Astrocyte of the spinal cord (primary cell): ENCODE results near the gene TEP1.

Experiments used
- DNase-seq: peaks from one replicate; pipeline ENCODE4 v3.0.0; 2011; ENCODE audit warnings: low read depth, low spot score
- H3K4me3 ChIP-seq: 2 replicates; pipeline ENCODE4 v1.5.1; 2011; ENCODE audit warnings: low read depth, mild to moderate bottlenecking, low read length, moderate library complexity
- CTCF ChIP-seq: IDR thresholded peaks from 2 replicates; pipeline ENCODE4 v1.5.1; 2012; ENCODE audit warnings: low read depth, mild to moderate bottlenecking, low read length, inconsistent platforms
- in situ Hi-C: cut with HindIII; loops from 2 replicates; pipeline ENCODE4 v1.10.0; 2017; ENCODE audit warnings: low sequenced_read_pairs

The TEP1 gene

GRCh38 chr14:20412411-20412810, 890 bp downstream of the TEP1 start:
- DNase-seq = peak; percentile 24
- peak overlapping the region; percentile 97 for H3K4me3 ChIP-seq
- in situ Hi-C loops = no loop called here
- TF ChIP-seq CTCF = no peak

GRCh38 chr14:20409226-20409625, 4.1 kb downstream of the TEP1 start:
- peak; percentile 10 for DNase-seq
- in situ Hi-C loops = no loop called here
- H3K4me3 ChIP-seq = no peak overlapping the region
- no peak for TF ChIP-seq CTCF

GRCh38 chr14:20403521-20403920, 9.8 kb downstream of the TEP1 start:
- no peak for DNase-seq
- in situ Hi-C loops = no loop called here
- no peak overlapping the region for H3K4me3 ChIP-seq
- no peak for TF ChIP-seq CTCF

- no peak for DNase-seq
- no peak overlapping the region for H3K4me3 ChIP-seq
- TF ChIP-seq CTCF = no peak
- in situ Hi-C loops = no loop called here
Observed at GRCh38 chr14:20400965-20401593, 12.2 kb downstream of the TEP1 start.

- H3K4me3 ChIP-seq = no peak overlapping the region
- in situ Hi-C loops = no loop called here
- no peak for DNase-seq
- no peak for TF ChIP-seq CTCF
Observed at GRCh38 chr14:20400589-20400964, 12.7 kb downstream of the TEP1 start.

- TF ChIP-seq CTCF = no peak
- in situ Hi-C loops = no loop called here
- DNase-seq = no peak
- H3K4me3 ChIP-seq = no peak overlapping the region
Observed at GRCh38 chr14:20397511-20397910, 15.8 kb downstream of the TEP1 start.

GRCh38 chr14:20391505-20391904, 21.8 kb downstream of the TEP1 start:
- no peak overlapping the region for H3K4me3 ChIP-seq
- in situ Hi-C loops = no loop called here
- TF ChIP-seq CTCF = no peak
- no peak for DNase-seq
